H9 (cell line): Measurements from ENCODE around the gene FHIT. TPM values are rescaled to one million over a fixed set of nuclear protein-coding genes. Genes with fewer than 3 reads are reported as not detected.

Source experiments
- DNase-seq: peaks from one replicate; pipeline ENCODE4 v3.0.0-alpha.2; 2017
- H2AFZ ChIP-seq: one replicate; pipeline ENCODE4 v1.6.1; 2013; ENCODE audit warnings: mild to moderate bottlenecking, low read length, control low read depth, moderate library complexity
- H2AK5ac ChIP-seq: 2 replicates; pipeline ENCODE4 v1.6.1; 2013; ENCODE audit warnings: low read length, control low read depth, mixed read lengths; ENCODE audit not compliant: insufficient read length
- H2BK120ac ChIP-seq: one replicate; pipeline ENCODE4 v1.6.1; 2013; ENCODE audit warnings: low read depth, mild to moderate bottlenecking, low read length, control low read depth, inconsistent platforms; ENCODE audit not compliant: poor library complexity, severe bottlenecking
- H2BK12ac ChIP-seq: 2 replicates; pipeline ENCODE4 v1.6.1; 2013; ENCODE audit warnings: low read length, control low read depth, mixed read lengths, low read depth; ENCODE audit not compliant: insufficient read length
- H2BK15ac ChIP-seq: 2 replicates; pipeline ENCODE4 v1.6.1; 2013; ENCODE audit warnings: low read depth, low read length, control low read depth
- H2BK20ac ChIP-seq: one replicate; pipeline ENCODE4 v1.6.1; 2013; ENCODE audit warnings: low read depth, mild to moderate bottlenecking, low read length, control low read depth, inconsistent platforms; ENCODE audit not compliant: poor library complexity, severe bottlenecking
- H2BK5ac ChIP-seq: 2 replicates; pipeline ENCODE4 v1.6.1; 2013; ENCODE audit warnings: low read length, control low read depth, mixed read lengths; ENCODE audit not compliant: insufficient read length
- H3K14ac ChIP-seq: 2 replicates; pipeline ENCODE4 v1.6.1; 2013; ENCODE audit warnings: low read length, control low read depth; ENCODE audit not compliant: insufficient read depth
- H3K18ac ChIP-seq: 2 replicates; pipeline ENCODE4 v1.6.1; 2013; ENCODE audit warnings: low read depth, mild to moderate bottlenecking, mixed read lengths, low read length, control low read depth; ENCODE audit not compliant: insufficient read length
- H3K23ac ChIP-seq: 2 replicates; pipeline ENCODE4 v1.6.1; 2013; ENCODE audit warnings: low read length, control low read depth, mixed read lengths, low read depth; ENCODE audit not compliant: insufficient read length
- H3K23me2 ChIP-seq: 2 replicates; pipeline ENCODE4 v1.6.1; 2013; ENCODE audit warnings: low read depth, mild to moderate bottlenecking, mixed read lengths, low read length, control low read depth; ENCODE audit not compliant: insufficient read length, poor library complexity, severe bottlenecking
- H3K27ac ChIP-seq: 2 replicates; pipeline ENCODE4 v1.5.1; 2013; ENCODE audit warnings: low read length, control low read depth, mixed read lengths, low read depth; ENCODE audit not compliant: insufficient read length
- H3K27me3 ChIP-seq: 2 replicates; pipeline ENCODE4 v1.6.1; 2013; ENCODE audit warnings: low read length, control low read depth, inconsistent platforms; ENCODE audit not compliant: insufficient read depth
- H3K4ac ChIP-seq: 2 replicates; pipeline ENCODE4 v1.6.1; 2013; ENCODE audit warnings: low read depth, mild to moderate bottlenecking, control low read depth, inconsistent platforms, low read length, moderate library complexity
- H3K4me1 ChIP-seq: 2 replicates; pipeline ENCODE4 v1.6.1; 2013; ENCODE audit warnings: low read length, control low read depth, inconsistent platforms; ENCODE audit not compliant: insufficient read depth
- H3K4me2 ChIP-seq: 2 replicates; pipeline ENCODE4 v1.6.1; 2013; ENCODE audit warnings: low read length, control low read depth, mixed read lengths; ENCODE audit not compliant: insufficient read length, insufficient read depth
- H3K56ac ChIP-seq: 2 replicates; pipeline ENCODE4 v1.6.1; 2013; ENCODE audit warnings: low read depth, mild to moderate bottlenecking, mixed read lengths, low read length, control low read depth; ENCODE audit not compliant: insufficient read length
- H3K79me1 ChIP-seq: 2 replicates; pipeline ENCODE4 v1.6.1; 2013; ENCODE audit warnings: low read depth, mild to moderate bottlenecking, moderate library complexity, low read length, control low read depth, inconsistent platforms; ENCODE audit not compliant: insufficient read depth, poor library complexity, severe bottlenecking
- H3K79me2 ChIP-seq: 2 replicates; pipeline ENCODE4 v1.6.1; 2013; ENCODE audit warnings: low read length, control low read depth, inconsistent platforms; ENCODE audit not compliant: insufficient read depth
- H3K9ac ChIP-seq: 2 replicates; pipeline ENCODE4 v1.6.1; 2013; ENCODE audit warnings: low read length, control low read depth, mixed read lengths; ENCODE audit not compliant: insufficient read length; ENCODE audit errors: extremely low read depth
- H3K9me3 ChIP-seq: one replicate; pipeline ENCODE4 v1.6.1; 2013; ENCODE audit warnings: low read depth, low read length, inconsistent platforms; ENCODE audit not compliant: control insufficient read depth
- H3T11ph ChIP-seq: one replicate; pipeline ENCODE4 v1.6.1; 2013; ENCODE audit warnings: mild to moderate bottlenecking, low read length, control low read depth, inconsistent platforms
- H4K20me1 ChIP-seq: one replicate; pipeline ENCODE4 v1.6.1; 2013; ENCODE audit not compliant: control insufficient read depth, insufficient read length, insufficient read depth
- H4K5ac ChIP-seq: 2 replicates; pipeline ENCODE4 v1.6.1; 2013; ENCODE audit warnings: low read depth, mild to moderate bottlenecking, mixed read lengths, low read length, control low read depth; ENCODE audit not compliant: insufficient read length
- H4K8ac ChIP-seq: replicated peaks from 2 replicates; pipeline ENCODE4 v1.6.1; 2013; ENCODE audit warnings: low read length, control low read depth, mixed read lengths, low read depth; ENCODE audit not compliant: insufficient read length
- H4K91ac ChIP-seq: 2 replicates; pipeline ENCODE4 v1.6.1; 2013; ENCODE audit warnings: low read depth, mild to moderate bottlenecking, moderate library complexity, mixed read lengths, low read length, control low read depth; ENCODE audit not compliant: insufficient read length
- H3K27ac Mint-ChIP-seq, 3 experiments: 2 replicates in 2 of 3; 3 replicates in 1 of 3; pipeline ENCODE4 v1.8.0; 2020 to 2021; ENCODE audit warnings: mixed read lengths in 3 of 3, mild to moderate bottlenecking in 1 of 3, moderate library complexity in 1 of 3
- H3K27me3 Mint-ChIP-seq: 2 replicates; pipeline ENCODE4 v1.8.0; 2021; ENCODE audit warnings: low read depth, mild to moderate bottlenecking, moderate library complexity, mixed read lengths
- H3K36me3 Mint-ChIP-seq, 3 experiments: 2 replicates in 2 of 3; 3 replicates in 1 of 3; pipeline ENCODE4 v1.8.0; 2020 to 2021; ENCODE audit warnings: low read depth in 3 of 3, mixed read lengths in 3 of 3; ENCODE audit not compliant: insufficient read depth in 1 of 3
- H3K4me1 Mint-ChIP-seq, 2 experiments: 2 replicates each; pipeline ENCODE4 v1.8.0; 2020; ENCODE audit warnings: mixed read lengths in 2 of 2
- H3K4me3 Mint-ChIP-seq, 2 experiments: 2 replicates in 1 of 2; 3 replicates in 1 of 2; pipeline ENCODE4 v1.8.0; 2020 to 2021; ENCODE audit warnings: mild to moderate bottlenecking in 2 of 2, mixed read lengths in 2 of 2, moderate library complexity in 1 of 2
- H3K9me3 Mint-ChIP-seq, 2 experiments: 2 replicates in 1 of 2; 3 replicates in 1 of 2; pipeline ENCODE4 v1.8.0; 2020; ENCODE audit warnings: mild to moderate bottlenecking in 2 of 2, mixed read lengths in 2 of 2, moderate library complexity in 1 of 2
- WGBS: extraction: QIAGEN DNeasy Blood & Tissue Kit; methylation state at CpG from one replicate; pipeline ENCODE4 v1.1.7; 2013; ENCODE audit warnings: missing lambda C conversion rate, low lambda C conversion rate, mixed read lengths; ENCODE audit not compliant: insufficient read length; ENCODE audit errors: extremely low coverage; 5-methylcytosine and 5-hydroxymethylcytosine counted together
- total RNA-seq: library from RNA; stranded (reverse); gene quantifications from 2 replicates; pipeline ENCODE4 v1.2.1, GENCODE V29; 2021
- TF ChIP-seq, protein P1 (sequence below): fragments of 200-600 bp; sonication (generic); conservative IDR thresholded peaks from 3 replicates; pipeline ENCODE4 v1.8.0; 2021; ENCODE audit warnings: antibody characterized with exemption, mild to moderate bottlenecking

The FHIT gene
- total RNA-seq, 1 experiment from 2014 or later = 3.0 TPM

GRCh38 chr3:59996056-59996455, 1255.2 kb downstream of the FHIT start:
- H3K9me3 ChIP-seq = no peaks in the 10 kb centered on the region
- no peak overlapping the region for H3K9ac ChIP-seq

More at GRCh38 chr3:59996056-59996455, 1255.2 kb downstream of the FHIT start:
- H4K91ac ChIP-seq = no peak overlapping the region
- Mint-ChIP-seq H3K4me3 (no peak overlapping the region), H3K9me3 (no peaks in the 10 kb centered on the region), H3K27ac (no peak overlapping the region), H3K4me1 (peaks cover 21% of the 10 kb centered on the region in 2 experiments), H3K27me3 (no peaks in the 10 kb centered on the region), H3K36me3 (no peaks in the 10 kb centered on the region)
- no peak overlapping the region for H2BK20ac ChIP-seq
- H3K79me2 ChIP-seq = no peaks in the 10 kb centered on the region
- H3K14ac ChIP-seq = no peak overlapping the region
- no peak overlapping the region for H3T11ph ChIP-seq
- H4K5ac ChIP-seq = no peak overlapping the region
- no peak overlapping the region for H2BK12ac ChIP-seq
- H2BK5ac ChIP-seq = no peak overlapping the region
- H3K18ac ChIP-seq = no peak overlapping the region
- no peak overlapping the region for H3K27ac ChIP-seq
- H2BK15ac ChIP-seq = no peak overlapping the region
- no peak overlapping the region for H3K4me2 ChIP-seq
- no peaks in the 10 kb centered on the region for H3K27me3 ChIP-seq
- no peak overlapping the region for H2BK120ac ChIP-seq
- DNase-seq = no peak
- no peak overlapping the region for H2AK5ac ChIP-seq
- H3K4ac ChIP-seq = no peak overlapping the region
- TF ChIP-seq, protein P1, sequence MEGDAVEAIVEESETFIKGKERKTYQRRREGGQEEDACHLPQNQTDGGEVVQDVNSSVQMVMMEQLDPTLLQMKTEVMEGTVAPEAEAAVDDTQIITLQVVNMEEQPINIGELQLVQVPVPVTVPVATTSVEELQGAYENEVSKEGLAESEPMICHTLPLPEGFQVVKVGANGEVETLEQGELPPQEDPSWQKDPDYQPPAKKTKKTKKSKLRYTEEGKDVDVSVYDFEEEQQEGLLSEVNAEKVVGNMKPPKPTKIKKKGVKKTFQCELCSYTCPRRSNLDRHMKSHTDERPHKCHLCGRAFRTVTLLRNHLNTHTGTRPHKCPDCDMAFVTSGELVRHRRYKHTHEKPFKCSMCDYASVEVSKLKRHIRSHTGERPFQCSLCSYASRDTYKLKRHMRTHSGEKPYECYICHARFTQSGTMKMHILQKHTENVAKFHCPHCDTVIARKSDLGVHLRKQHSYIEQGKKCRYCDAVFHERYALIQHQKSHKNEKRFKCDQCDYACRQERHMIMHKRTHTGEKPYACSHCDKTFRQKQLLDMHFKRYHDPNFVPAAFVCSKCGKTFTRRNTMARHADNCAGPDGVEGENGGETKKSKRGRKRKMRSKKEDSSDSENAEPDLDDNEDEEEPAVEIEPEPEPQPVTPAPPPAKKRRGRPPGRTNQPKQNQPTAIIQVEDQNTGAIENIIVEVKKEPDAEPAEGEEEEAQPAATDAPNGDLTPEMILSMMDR = no peak
- H4K8ac ChIP-seq = no peak overlapping the region
- no peak overlapping the region for H2AFZ ChIP-seq
- no peaks in the 10 kb centered on the region for H4K20me1 ChIP-seq
- no peak overlapping the region for H3K56ac ChIP-seq
- H3K23me2 ChIP-seq = no peaks in the 10 kb centered on the region
- no peaks in the 10 kb centered on the region for H3K79me1 ChIP-seq
- no CpG with 5 or more reads among the region's 2 CpGs for WGBS
- H3K23ac ChIP-seq = no peak overlapping the region
- no peaks in the 10 kb centered on the region; the same call in 1 of the 2 replicates for H3K4me1 ChIP-seq
